OCI-LY7 (cell line): ENCODE measurements around the gene NAA60. TPM values are rescaled to one million over a fixed set of nuclear protein-coding genes. Genes with fewer than 3 reads are reported as not detected.
"Not testable (repeated sequence)": the region's sequence is repeated elsewhere in the genome, so short reads cannot be mapped to it uniquely, and the experiment has no call there.

ENCODE experiments used
- BruUV-seq: library from RNA; stranded (reverse); fragments of 400-500 nt; replicated peaks from 2 replicates; lab custom pipeline; 2021; lab: Mats Ljungman, UMichigan
- CTCF ChIA-PET: fragments of 300-600 bp; sonication (Branson Sonifier 250); formaldehyde crosslinking; loops from one replicate; lab custom pipeline; 2022; ENCODE audit warnings: antibody characterized with exemption; ENCODE audit not compliant: unreplicated experiment; lab: Charles Lee
- POLR2A ChIA-PET: fragments of 300-600 bp; sonication (Branson Sonifier 250); formaldehyde crosslinking; loops from one replicate; lab custom pipeline; 2022; ENCODE audit warnings: antibody characterized with exemption; lab: Charles Lee
- DNase-seq: peaks from one replicate; pipeline ENCODE4 v3.0.0-alpha.2; 2015; ENCODE audit warnings: low spot score
- H2AFZ ChIP-seq: fragments of 200-600 bp; sonication (generic), shearing (Covaris generic); 2 replicates; pipeline ENCODE4 v1.6.1; 2014; ENCODE audit warnings: mild to moderate bottlenecking, antibody characterized with exemption, low read length, moderate library complexity
- H3K27ac ChIP-seq: fragments of 200-600 bp; sonication (generic); 2 replicates; pipeline ENCODE4 v1.5.1; 2014; ENCODE audit warnings: mixed run types, low read depth, mild to moderate bottlenecking, moderate library complexity, low read length, inconsistent platforms; ENCODE audit not compliant: poor library complexity, severe bottlenecking
- H3K36me3 ChIP-seq: fragments of 200-600 bp; sonication (generic); 2 replicates; pipeline ENCODE4 v1.6.1; 2014; ENCODE audit warnings: mild to moderate bottlenecking, antibody characterized with exemption, low read length, moderate library complexity, mixed read lengths; ENCODE audit not compliant: insufficient read depth
- H3K4me1 ChIP-seq: fragments of 200-600 bp; sonication (generic); 2 replicates; pipeline ENCODE4 v1.5.1; 2014; ENCODE audit warnings: mild to moderate bottlenecking, low read length; ENCODE audit not compliant: insufficient read depth, poor library complexity, severe bottlenecking
- H3K4me2 ChIP-seq: fragments of 200-600 bp; sonication (generic); 2 replicates; pipeline ENCODE4 v1.6.1; 2014; ENCODE audit warnings: mild to moderate bottlenecking, low read length
- H3K4me3 ChIP-seq: fragments of 200-600 bp; sonication (generic); 2 replicates; pipeline ENCODE4 v1.5.1; 2014; ENCODE audit warnings: mild to moderate bottlenecking, low read depth, low read length; ENCODE audit not compliant: poor library complexity, severe bottlenecking
- H3K79me2 ChIP-seq: fragments of 200-600 bp; sonication (generic); 2 replicates; pipeline ENCODE4 v1.6.1; 2016; ENCODE audit warnings: low read depth, mild to moderate bottlenecking, low read length, moderate library complexity, mixed read lengths; ENCODE audit not compliant: insufficient read depth
- H3K9me2 ChIP-seq: fragments of 200-600 bp; sonication (generic); 2 replicates; pipeline ENCODE4 v1.6.1; 2016; ENCODE audit warnings: mild to moderate bottlenecking, low read length, mixed read lengths; ENCODE audit not compliant: insufficient read depth
- H3K9me3 ChIP-seq: fragments of 200-600 bp; sonication (generic); 2 replicates; pipeline ENCODE4 v1.6.1; 2014; ENCODE audit warnings: mild to moderate bottlenecking, mixed run types, low read length, mixed read lengths
- H4K20me1 ChIP-seq: fragments of 200-600 bp; sonication (generic); 2 replicates; pipeline ENCODE4 v1.6.1; 2014; ENCODE audit warnings: mild to moderate bottlenecking, antibody characterized with exemption, low read length, moderate library complexity, mixed read lengths; ENCODE audit not compliant: insufficient read depth
- CTCF ChIP-seq: fragments of 200-600 bp; sonication (generic); conservative IDR thresholded peaks from 2 replicates; pipeline ENCODE4 v1.5.1; 2014; ENCODE audit warnings: mild to moderate bottlenecking, antibody characterized with exemption, low read length, moderate library complexity, mixed read lengths
- EZH2phosphoT487 ChIP-seq: fragments of 200-600 bp; sonication (generic); IDR thresholded peaks from 2 replicates; pipeline ENCODE4 v1.6.1; 2018; ENCODE audit warnings: low read depth, borderline replicate concordance, mild to moderate bottlenecking, mixed run types, antibody characterized with exemption, low read length, moderate library complexity, mixed read lengths
- intact Hi-C: fragments of 100-400 bp; cut with micrococcal nuclease; formaldehyde crosslinking; loops from one replicate; pipeline ENCODE4 v1.10.0; 2022; ENCODE audit not compliant: unreplicated experiment
- total RNA-seq, 2 experiments: library from RNA; depleted of rRNA in 1 of 2; stranded (reverse); fragments of >200 nt in 1 of 2; shearing (Covaris generic) in 1 of 2; gene quantifications; 2 replicates each; pipeline ENCODE4 v1.2.3, GENCODE V29; 2014 to 2022

NAA60 gene
- total RNA-seq, 2 experiments from 2014 or later: 24.8 to 40.1 TPM

GRCh38 chr16:3497771-3498170 is 54.3 kb downstream of the NAA60 start:
- intact Hi-C loops: no loop called here
- ChIA-PET POLR2A (no interaction called here), CTCF (no interaction called here)

GRCh38 chr16:3498988-3499387 is 55.5 kb downstream of the NAA60 start:
- ChIA-PET POLR2A (interaction anchor here (1.1 kb wide), 1 partner anchor 98 kb away, joined by 3 read pairs; the partner anchor contains the start of genes ZNF174 and ZSCAN32), CTCF (no interaction called here)
- Histone ChIP-seq H4K20me1 (no peaks in the 10 kb centered on the region), H3K4me2 (no peak overlapping the region), H3K36me3 (no peaks in the 10 kb centered on the region), H3K9me2 (no peaks in the 10 kb centered on the region), H3K79me2 (no peaks in the 10 kb centered on the region), H3K27ac (no peak overlapping the region), H3K9me3 (no peaks in the 10 kb centered on the region), H3K4me1 (peaks cover 16% of the 10 kb centered on the region), H2AFZ (no peak overlapping the region), H3K4me3 (no peak overlapping the region)
- no TSS peak for BruUV-seq
- no peak for DNase-seq
- no peak for TF ChIP-seq CTCF
- TF ChIP-seq EZH2phosphoT487: no peak
- intact Hi-C loops: no loop called here

More at GRCh38 chr16:3497771-3498170, 54.3 kb downstream of the NAA60 start:
- BruUV-seq: no TSS peak
- Histone ChIP-seq H3K4me1 (peaks cover 11% of the 10 kb centered on the region), H3K9me3 (no peaks in the 10 kb centered on the region), H3K27ac (no peak overlapping the region), H3K9me2 (no peaks in the 10 kb centered on the region), H3K4me2 (no peak overlapping the region), H3K36me3 (no peaks in the 10 kb centered on the region), H4K20me1 (no peaks in the 10 kb centered on the region), H3K79me2 (no peaks in the 10 kb centered on the region), H3K4me3 (no peak overlapping the region), H2AFZ (no peak overlapping the region)
- TF ChIP-seq EZH2phosphoT487 (no peak), CTCF (no peak)
- no peak for DNase-seq

GRCh38 chr16:3501412-3501761 is 57.9 kb downstream of the NAA60 start:
- Histone ChIP-seq H3K4me2 (peak overlapping the region; percentile 84), H3K4me1 (peaks cover 16% of the 10 kb centered on the region), H2AFZ (peak overlapping the region; percentile 94), H3K4me3 (peak overlapping the region; percentile 77)
- H3K27ac ChIP-seq, H3K79me2 ChIP-seq, CTCF ChIA-PET, H3K9me2 ChIP-seq, DNase-seq, H3K36me3 ChIP-seq, POLR2A ChIA-PET, BruUV-seq, H3K9me3 ChIP-seq, H4K20me1 ChIP-seq: not testable (repeated sequence)
- intact Hi-C loops: loop anchor here (2.0 to 10.0 kb wide), 3 partner anchors 43 to 347 kb away; partner anchors contain the start of genes ZNF174 and ZSCAN32
